Activated T-cell treated with anti-CD3 and anti-CD28 coated beads, Interleukin-2, amount 50 U/mL, for 1 hour (primary cell): ENCODE measurements around the gene ANKRD49.

ENCODE experiments used
- DNase-seq: peaks from one replicate; pipeline ENCODE4 v3.0.0-alpha.2; 2020

Gene ANKRD49

DNA sequence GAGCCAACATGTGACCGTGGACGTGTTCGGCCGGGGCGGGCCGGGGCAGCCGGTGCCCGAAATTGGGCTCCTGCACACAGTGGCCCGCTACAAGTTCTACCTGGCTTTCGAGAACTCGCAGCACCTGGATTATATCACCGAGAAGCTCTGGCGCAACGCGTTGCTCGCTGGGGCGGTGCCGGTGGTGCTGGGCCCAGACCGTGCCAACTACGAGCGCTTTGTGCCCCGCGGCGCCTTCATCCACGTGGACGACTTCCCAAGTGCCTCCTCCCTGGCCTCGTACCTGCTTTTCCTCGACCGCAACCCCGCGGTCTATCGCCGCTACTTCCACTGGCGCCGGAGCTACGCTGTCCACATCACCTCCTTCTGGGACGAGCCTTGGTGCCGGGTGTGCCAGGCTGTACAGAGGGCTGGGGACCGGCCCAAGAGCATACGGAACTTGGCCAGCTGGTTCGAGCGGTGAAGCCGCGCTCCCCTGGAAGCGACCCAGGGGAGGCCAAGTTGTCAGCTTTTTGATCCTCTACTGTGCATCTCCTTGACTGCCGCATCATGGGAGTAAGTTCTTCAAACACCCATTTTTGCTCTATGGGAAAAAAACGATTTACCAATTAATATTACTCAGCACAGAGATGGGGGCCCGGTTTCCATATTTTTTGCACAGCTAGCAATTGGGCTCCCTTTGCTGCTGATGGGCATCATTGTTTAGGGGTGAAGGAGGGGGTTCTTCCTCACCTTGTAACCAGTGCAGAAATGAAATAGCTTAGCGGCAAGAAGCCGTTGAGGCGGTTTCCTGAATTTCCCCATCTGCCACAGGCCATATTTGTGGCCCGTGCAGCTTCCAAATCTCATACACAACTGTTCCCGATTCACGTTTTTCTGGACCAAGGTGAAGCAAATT lies 51.7 kb downstream of the ANKRD49 start:
- no peak for DNase-seq

DNA sequence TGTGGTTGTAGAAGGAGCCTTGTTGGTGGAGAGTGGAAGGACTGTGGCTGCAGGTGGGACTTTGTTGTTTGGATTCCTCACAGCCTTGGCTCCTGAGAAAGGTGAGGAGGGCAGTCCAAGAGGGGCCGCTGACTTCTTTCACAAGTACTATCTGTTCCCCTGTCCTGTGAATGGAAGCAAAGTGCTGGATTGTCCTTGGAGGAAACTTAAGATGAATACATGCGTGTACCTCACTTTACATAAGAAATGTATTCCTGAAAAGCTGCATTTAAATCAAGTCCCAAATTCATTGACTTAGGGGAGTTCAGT lies 52.3 kb downstream of the ANKRD49 start:
- DNase-seq, result no peak

DNA sequence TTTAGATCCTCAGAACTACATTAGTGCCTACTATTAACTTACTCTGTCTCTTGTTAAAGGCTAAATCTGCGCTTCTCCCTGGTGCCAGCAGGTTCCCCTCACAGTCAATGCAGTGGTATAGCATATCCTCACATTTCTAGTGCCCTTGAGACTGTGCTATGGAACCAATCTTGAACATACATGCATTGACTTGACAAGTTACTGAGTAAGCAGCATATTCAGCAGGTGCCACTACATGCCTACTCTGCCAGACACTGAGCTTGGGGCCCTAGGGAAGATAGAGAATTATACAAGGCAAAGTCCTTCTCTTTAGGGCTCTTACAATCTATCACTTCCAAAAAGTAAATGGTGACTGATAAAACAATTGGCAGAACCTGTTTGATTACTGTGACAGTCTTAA lies 53.1 kb downstream of the ANKRD49 start:
- no peak for DNase-seq

DNA sequence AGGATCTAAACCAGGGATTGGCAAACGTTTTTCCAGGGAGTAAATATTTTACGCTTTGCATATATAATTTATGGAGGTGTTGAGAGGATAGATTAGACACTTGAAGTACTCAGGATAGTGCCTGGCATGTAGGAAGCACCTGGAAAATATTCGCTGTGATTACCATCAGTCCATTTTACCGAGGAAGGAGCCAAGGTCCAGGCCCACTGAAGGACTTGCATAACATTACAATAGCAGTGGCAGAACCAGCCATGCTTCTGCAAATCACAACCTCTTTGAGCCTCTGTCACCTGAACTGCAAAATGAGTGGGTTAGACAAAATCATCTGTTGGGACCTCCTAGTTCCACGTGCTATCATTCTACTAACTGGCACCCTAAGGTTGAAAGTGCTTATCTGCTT lies 55.4 kb downstream of the ANKRD49 start:
- DNase-seq, result no peak
